EH (cell line): Measurements from ENCODE around the gene PIK3R2.
"Not testable (repeated sequence)": the region's sequence is repeated elsewhere in the genome, so short reads cannot be mapped to it uniquely, and the experiment has no call there.

Experiments used
- DNase-seq: peaks from one replicate; pipeline ENCODE4 v3.0.0-alpha.2; 2015; ENCODE audit warnings: low read depth

The PIK3R2 gene

GRCh38 chr19:18203863-18204393 lies 51.0 kb downstream of the PIK3R2 start, which contains the start of gene RAB3A:
RAB3A (minus strand) TSS chr19:18204042; CDS start chr19:18202740, 1,302 bp downstream.
- DNase-seq, result peak; percentile 100

- DNase-seq, result no peak
These were observed 51.6 kb downstream of the PIK3R2 start for GRCh38 chr19:18204394-18205199.

GRCh38 chr19:18205200-18205892 lies 52.4 kb downstream of the PIK3R2 start:
- peak; percentile 81 for DNase-seq

- DNase-seq, result no peak
These were observed 53.1 kb downstream of the PIK3R2 start for GRCh38 chr19:18206018-18206417.

GRCh38 chr19:18208098-18208951 lies 55.4 kb downstream of the PIK3R2 start:
- DNase-seq, result peak; percentile 91

GRCh38 chr19:18209912-18210311 lies 56.9 kb downstream of the PIK3R2 start:
- not testable (repeated sequence) for DNase-seq

- DNase-seq, result no peak
These were observed 58.7 kb downstream of the PIK3R2 start for GRCh38 chr19:18211683-18212082.

GRCh38 chr19:18214779-18215433 lies 61.9 kb downstream of the PIK3R2 start:
- peak; percentile 57 for DNase-seq

GRCh38 chr19:18216789-18217188 lies 63.8 kb downstream of the PIK3R2 start:
- no peak for DNase-seq

- no peak for DNase-seq
These were observed 65.2 kb downstream of the PIK3R2 start for GRCh38 chr19:18218159-18218558.

- no peak for DNase-seq
These were observed 65.6 kb downstream of the PIK3R2 start for GRCh38 chr19:18218600-18218999.
